HEK293 (cell line): ENCODE results near the gene SARNP.
A peak's percentile ranks its signal among the peaks of the same experiment; 100 is the strongest.

Source experiments
- CTCF ChIP-seq: fragments of 450-650 bp; formaldehyde crosslinking; IDR thresholded peaks from 2 replicates; pipeline ENCODE4 v1.5.1; 2016; ENCODE audit warnings: missing biosample characterization, missing genetic modification characterization
- GLI2 ChIP-seq: fragments of 450-650 bp; formaldehyde crosslinking; IDR thresholded peaks from 2 replicates; pipeline ENCODE4; 2017; ENCODE audit warnings: missing biosample characterization, missing genetic modification characterization, low read depth, borderline replicate concordance
- KLF1 ChIP-seq: fragments of 450-650 bp; formaldehyde crosslinking; IDR thresholded peaks from 2 replicates; pipeline ENCODE4 v1.5.1; 2016; ENCODE audit warnings: missing biosample characterization, missing genetic modification characterization
- KLF16 ChIP-seq: fragments of 450-650 bp; formaldehyde crosslinking; IDR thresholded peaks from 2 replicates; pipeline ENCODE4 v1.5.1; 2017; ENCODE audit warnings: missing biosample characterization, missing genetic modification characterization
- MEIS1 ChIP-seq: sonication (generic); formaldehyde crosslinking; IDR thresholded peaks from 2 replicates; pipeline ENCODE4 v1.8.1; 2022; ENCODE audit warnings: missing genetic modification reagents, mild to moderate bottlenecking, borderline replicate concordance
- REPIN1 ChIP-seq: fragments of 450-650 bp; formaldehyde crosslinking; IDR thresholded peaks from 2 replicates; pipeline ENCODE4 v1.5.1; 2017; ENCODE audit warnings: missing biosample characterization, missing genetic modification characterization, low read depth
- SCRT2 ChIP-seq: fragments of 450-650 bp; formaldehyde crosslinking; IDR thresholded peaks from 2 replicates; pipeline ENCODE4 v1.5.1; 2016; ENCODE audit warnings: missing biosample characterization, missing genetic modification characterization
- SP3 ChIP-seq: fragments of 450-650 bp; formaldehyde crosslinking; IDR thresholded peaks from 2 replicates; pipeline ENCODE4 v1.5.1; 2016; ENCODE audit warnings: missing biosample characterization, missing genetic modification characterization
- YY1 ChIP-seq: fragments of 450-650 bp; formaldehyde crosslinking; IDR thresholded peaks from 2 replicates; pipeline ENCODE4 v1.5.1; 2018; ENCODE audit warnings: missing biosample characterization, missing genetic modification characterization
- ZBTB11 ChIP-seq: fragments of 450-650 bp; formaldehyde crosslinking; conservative IDR thresholded peaks from 2 replicates; pipeline ENCODE4 v1.5.1; 2016; ENCODE audit warnings: low read depth, missing biosample characterization, missing genetic modification characterization
- ZBTB20 ChIP-seq: fragments of 450-650 bp; formaldehyde crosslinking; IDR thresholded peaks from 2 replicates; pipeline ENCODE4 v1.5.1; 2016; ENCODE audit warnings: missing biosample characterization, missing genetic modification characterization
- ZNF138 ChIP-seq: fragments of 450-650 bp; formaldehyde crosslinking; IDR thresholded peaks from 2 replicates; pipeline ENCODE4 v1.5.1; 2016; ENCODE audit warnings: missing biosample characterization, missing genetic modification characterization, borderline replicate concordance
- ZNF214 ChIP-seq: fragments of 450-650 bp; formaldehyde crosslinking; IDR thresholded peaks from 2 replicates; pipeline ENCODE4 v1.5.1; 2017; ENCODE audit warnings: missing biosample characterization, mild to moderate bottlenecking, missing genetic modification characterization, borderline replicate concordance
- ZNF398 ChIP-seq: fragments of 450-650 bp; formaldehyde crosslinking; IDR thresholded peaks from 2 replicates; pipeline ENCODE4 v1.5.1; 2017; ENCODE audit warnings: missing biosample characterization, missing genetic modification characterization
- ZNF560 ChIP-seq: fragments of 450-650 bp; formaldehyde crosslinking; IDR thresholded peaks from 2 replicates; pipeline ENCODE4 v1.5.1; 2017; ENCODE audit warnings: missing biosample characterization, missing genetic modification characterization, borderline replicate concordance
- ZNF664 ChIP-seq: fragments of 450-650 bp; formaldehyde crosslinking; IDR thresholded peaks from 2 replicates; pipeline ENCODE4 v1.5.1; 2016; ENCODE audit warnings: missing biosample characterization, missing genetic modification characterization
- ZNF692 ChIP-seq: fragments of 450-650 bp; formaldehyde crosslinking; IDR thresholded peaks from 2 replicates; pipeline ENCODE4 v1.5.1; 2016; ENCODE audit warnings: missing biosample characterization, missing genetic modification characterization
- ZNF785 ChIP-seq: fragments of 450-650 bp; formaldehyde crosslinking; IDR thresholded peaks from 2 replicates; pipeline ENCODE4 v1.5.1; 2016; ENCODE audit warnings: missing biosample characterization, missing genetic modification characterization
- ZSCAN16 ChIP-seq: fragments of 450-650 bp; formaldehyde crosslinking; IDR thresholded peaks from 2 replicates; pipeline ENCODE4 v1.5.1; 2016; ENCODE audit warnings: missing biosample characterization, missing genetic modification characterization
- ZSCAN18 ChIP-seq: fragments of 450-650 bp; formaldehyde crosslinking; IDR thresholded peaks from 2 replicates; pipeline ENCODE4 v1.5.1; 2016; ENCODE audit warnings: missing biosample characterization, missing genetic modification characterization
- ZSCAN30 ChIP-seq: fragments of 450-650 bp; IDR thresholded peaks from 2 replicates; pipeline ENCODE4 v1.5.1; 2018; ENCODE audit warnings: missing biosample characterization, mild to moderate bottlenecking, missing genetic modification characterization, moderate library complexity
- TF ChIP-seq, protein P1 (sequence below): fragments of 450-650 bp; formaldehyde crosslinking; IDR thresholded peaks from 2 replicates; pipeline ENCODE4 v1.5.1; 2016; ENCODE audit warnings: missing biosample characterization, missing genetic modification characterization
- TF ChIP-seq, protein P2 (sequence below): fragments of 450-650 bp; IDR thresholded peaks from 2 replicates; pipeline ENCODE4 v1.5.1; 2018; ENCODE audit warnings: missing biosample characterization, mild to moderate bottlenecking, missing genetic modification characterization
- TF ChIP-seq, protein P3 (sequence below): fragments of 450-650 bp; formaldehyde crosslinking; optimal IDR thresholded peaks from 2 replicates; pipeline ENCODE3; 2016; ENCODE audit warnings: missing biosample characterization, mild to moderate bottlenecking, missing genetic modification characterization

The SARNP gene

DNA sequence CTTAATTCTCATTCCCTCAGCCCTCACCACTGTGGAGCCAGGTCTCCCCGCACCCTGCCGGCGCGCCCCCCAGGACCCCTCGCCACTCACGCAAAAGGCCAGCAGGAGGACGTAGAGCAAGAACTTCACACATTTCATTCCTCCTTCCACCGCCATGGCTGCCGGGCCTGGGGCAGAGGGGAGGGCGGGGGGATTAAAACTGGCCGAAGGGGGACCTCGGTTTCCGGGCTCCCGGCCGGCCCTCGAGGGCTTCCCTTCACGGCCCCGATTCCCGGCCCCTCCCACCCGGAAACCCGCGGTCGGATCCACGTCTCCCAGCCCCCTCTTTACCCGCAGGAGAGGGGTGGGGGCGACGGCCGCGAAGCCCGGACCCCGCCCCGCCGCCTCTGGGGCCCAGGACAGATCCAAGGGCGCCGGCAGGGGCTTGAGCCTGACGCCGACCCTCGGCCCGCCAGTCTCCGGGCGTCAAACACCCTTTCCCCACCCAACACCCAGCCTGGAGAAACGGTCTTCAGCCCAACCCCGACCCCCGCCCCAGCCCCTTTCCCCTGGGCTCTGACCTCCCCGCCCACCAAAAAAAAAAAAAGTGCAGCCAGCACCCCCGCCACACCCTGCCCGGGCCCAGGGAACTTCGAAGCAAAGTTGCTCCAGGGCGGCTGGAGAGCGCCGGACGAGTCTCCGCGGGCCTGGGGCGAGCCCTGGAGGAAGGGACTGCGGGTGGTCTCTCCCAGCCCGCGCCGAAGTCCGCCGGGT lies 89.2 kb downstream of the SARNP start (continued):
- TF ChIP-seq ZNF692: peak; percentile 26; the same call in 1 of the 2 replicates
- TF ChIP-seq ZBTB11 (tag by site-specific recombination): peak; percentile 36; the same call in 1 of the 2 replicates
- TF ChIP-seq, protein P1, sequence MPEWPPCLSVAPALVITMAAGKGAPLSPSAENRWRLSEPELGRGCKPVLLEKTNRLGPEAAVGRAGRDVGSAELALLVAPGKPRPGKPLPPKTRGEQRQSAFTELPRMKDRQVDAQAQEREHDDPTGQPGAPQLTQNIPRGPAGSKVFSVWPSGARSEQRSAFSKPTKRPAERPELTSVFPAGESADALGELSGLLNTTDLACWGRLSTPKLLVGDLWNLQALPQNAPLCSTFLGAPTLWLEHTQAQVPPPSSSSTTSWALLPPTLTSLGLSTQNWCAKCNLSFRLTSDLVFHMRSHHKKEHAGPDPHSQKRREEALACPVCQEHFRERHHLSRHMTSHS: no peak
- TF ChIP-seq REPIN1 (tag by site-specific recombination): no peak
- 0 out of 2 replicates have a peak, but pooled peaks have one; percentile 12 for TF ChIP-seq CTCF (tag by site-specific recombination)
- no peak for TF ChIP-seq ZNF138
- TF ChIP-seq ZBTB20 (tag by site-specific recombination): peak; percentile 43
- TF ChIP-seq GLI2: no peak
- no peak for TF ChIP-seq ZNF398 (tag by site-specific recombination)
- 0 out of 2 replicates have a peak, but pooled peaks have one; percentile 23 for TF ChIP-seq YY1
- peak; percentile 74 for TF ChIP-seq KLF16 (tag by site-specific recombination)
- no peak for TF ChIP-seq MEIS1 (CRISPR knock-in tag)
- TF ChIP-seq ZNF214 (tag by site-specific recombination): no peak
- no peak for TF ChIP-seq ZSCAN16 (tag by site-specific recombination)
- peak; percentile 46; the same call in 1 of the 2 replicates for TF ChIP-seq SP3 (tag by site-specific recombination)
- TF ChIP-seq, protein P2, sequence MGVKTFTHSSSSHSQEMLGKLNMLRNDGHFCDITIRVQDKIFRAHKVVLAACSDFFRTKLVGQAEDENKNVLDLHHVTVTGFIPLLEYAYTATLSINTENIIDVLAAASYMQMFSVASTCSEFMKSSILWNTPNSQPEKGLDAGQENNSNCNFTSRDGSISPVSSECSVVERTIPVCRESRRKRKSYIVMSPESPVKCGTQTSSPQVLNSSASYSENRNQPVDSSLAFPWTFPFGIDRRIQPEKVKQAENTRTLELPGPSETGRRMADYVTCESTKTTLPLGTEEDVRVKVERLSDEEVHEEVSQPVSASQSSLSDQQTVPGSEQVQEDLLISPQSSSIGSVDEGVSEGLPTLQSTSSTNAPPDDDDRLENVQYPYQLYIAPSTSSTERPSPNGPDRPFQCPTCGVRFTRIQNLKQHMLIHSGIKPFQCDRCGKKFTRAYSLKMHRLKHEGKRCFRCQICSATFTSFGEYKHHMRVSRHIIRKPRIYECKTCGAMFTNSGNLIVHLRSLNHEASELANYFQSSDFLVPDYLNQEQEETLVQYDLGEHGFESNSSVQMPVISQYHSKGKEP (tag by site-specific recombination): no peak
- no peak for TF ChIP-seq ZSCAN18 (tag by site-specific recombination)
- 0 out of 2 replicates have a peak, but pooled peaks have one; percentile 12 for TF ChIP-seq KLF1 (tag by site-specific recombination)
- no peak for TF ChIP-seq ZNF785 (tag by site-specific recombination)
- no peak for TF ChIP-seq ZNF560 (tag by site-specific recombination)
- TF ChIP-seq SCRT2 (tag by site-specific recombination): 0 out of 2 replicates have a peak, but pooled peaks have one; percentile 8
- TF ChIP-seq ZNF664 (tag by site-specific recombination): no peak
- TF ChIP-seq, protein P3, sequence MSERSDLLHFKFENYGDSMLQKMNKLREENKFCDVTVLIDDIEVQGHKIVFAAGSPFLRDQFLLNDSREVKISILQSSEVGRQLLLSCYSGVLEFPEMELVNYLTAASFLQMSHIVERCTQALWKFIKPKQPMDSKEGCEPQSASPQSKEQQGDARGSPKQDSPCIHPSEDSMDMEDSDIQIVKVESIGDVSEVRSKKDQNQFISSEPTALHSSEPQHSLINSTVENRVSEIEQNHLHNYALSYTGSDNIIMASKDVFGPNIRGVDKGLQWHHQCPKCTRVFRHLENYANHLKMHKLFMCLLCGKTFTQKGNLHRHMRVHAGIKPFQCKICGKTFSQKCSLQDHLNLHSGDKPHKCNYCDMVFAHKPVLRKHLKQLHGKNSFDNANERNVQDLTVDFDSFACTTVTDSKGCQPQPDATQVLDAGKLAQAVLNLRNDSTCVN (tag by site-specific recombination): peak; percentile 59
- TF ChIP-seq ZSCAN30 (tag by site-specific recombination): 0 out of 2 replicates have a peak, but pooled peaks have one; percentile 29
